ENCODE results near the gene NDUFA8.

The NDUFA8 gene

DNA sequence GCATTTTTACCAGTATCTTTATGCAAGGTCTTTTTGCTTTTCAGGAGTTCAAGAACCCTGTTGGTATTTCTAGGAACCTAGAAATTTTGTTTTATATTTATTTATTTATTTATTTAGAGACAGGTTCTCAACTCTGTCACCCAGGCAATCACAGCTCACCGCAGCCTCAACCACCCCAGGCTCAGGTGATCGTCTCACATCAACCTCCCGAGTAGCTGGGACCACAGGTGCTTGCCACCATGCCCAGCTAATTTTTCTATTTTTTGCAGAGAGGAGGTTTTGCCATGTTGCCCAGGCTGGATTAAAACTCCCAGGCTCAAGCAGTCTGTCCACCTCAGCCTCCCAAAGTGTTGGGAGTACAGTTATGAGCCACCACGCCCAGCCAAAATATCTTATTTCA is 36.3 kb upstream of the NDUFA8 start:
- Histone ChIP-seq H3K9ac (ENCODE audit: low read depth, low read length) (no peak overlapping the region), H3K36me3 (ENCODE audit: insufficient read depth, low read length) (no peaks in the 10 kb centered on the region), H3K4me1 (ENCODE audit: control insufficient read depth, insufficient read depth, low read length) (peaks cover under 1% of the 10 kb centered on the region), H3K27me3 (ENCODE audit: control insufficient read depth, insufficient read depth, low read length) (peaks cover 40% of the 10 kb centered on the region), H3K4me3 (ENCODE audit: low read length) (no peak overlapping the region), H3K4me2 (ENCODE audit: low read length) (no peak overlapping the region), H3K9me3 (replicated peaks; ENCODE audit: low read length) (no peaks in the 10 kb centered on the region)

DNA sequence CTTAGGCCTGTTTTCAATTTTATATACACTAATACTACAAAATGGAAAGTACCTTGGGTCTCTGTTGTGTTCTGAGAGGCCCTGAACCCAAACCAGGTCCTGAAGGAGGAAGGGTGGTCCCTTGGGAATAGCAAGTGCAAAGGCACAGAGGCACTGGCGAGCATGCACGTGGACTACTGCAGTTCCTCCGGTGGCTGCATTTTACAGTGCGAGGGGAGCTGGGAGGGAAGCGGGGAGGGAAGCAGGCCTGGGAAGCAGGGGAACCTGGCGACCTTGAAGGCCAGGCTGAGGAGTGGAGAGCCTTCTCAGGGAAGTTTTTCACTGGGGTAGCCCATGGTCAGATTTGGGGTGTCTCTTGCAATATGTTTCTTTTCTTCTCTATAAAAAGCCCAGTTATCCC is 34.1 kb upstream of the NDUFA8 start:
- Histone ChIP-seq H3K36me3 (ENCODE audit: insufficient read depth, low read length) (no peaks in the 10 kb centered on the region), H3K4me2 (ENCODE audit: low read length) (no peak overlapping the region), H3K27me3 (ENCODE audit: control insufficient read depth, insufficient read depth, low read length) (peaks cover 35% of the 10 kb centered on the region), H3K4me1 (ENCODE audit: control insufficient read depth, insufficient read depth, low read length) (no peaks in the 10 kb centered on the region), H3K4me3 (ENCODE audit: low read length) (no peak overlapping the region), H3K9me3 (replicated peaks; ENCODE audit: low read length) (no peaks in the 10 kb centered on the region), H3K9ac (ENCODE audit: low read depth, low read length) (no peak overlapping the region)

DNA sequence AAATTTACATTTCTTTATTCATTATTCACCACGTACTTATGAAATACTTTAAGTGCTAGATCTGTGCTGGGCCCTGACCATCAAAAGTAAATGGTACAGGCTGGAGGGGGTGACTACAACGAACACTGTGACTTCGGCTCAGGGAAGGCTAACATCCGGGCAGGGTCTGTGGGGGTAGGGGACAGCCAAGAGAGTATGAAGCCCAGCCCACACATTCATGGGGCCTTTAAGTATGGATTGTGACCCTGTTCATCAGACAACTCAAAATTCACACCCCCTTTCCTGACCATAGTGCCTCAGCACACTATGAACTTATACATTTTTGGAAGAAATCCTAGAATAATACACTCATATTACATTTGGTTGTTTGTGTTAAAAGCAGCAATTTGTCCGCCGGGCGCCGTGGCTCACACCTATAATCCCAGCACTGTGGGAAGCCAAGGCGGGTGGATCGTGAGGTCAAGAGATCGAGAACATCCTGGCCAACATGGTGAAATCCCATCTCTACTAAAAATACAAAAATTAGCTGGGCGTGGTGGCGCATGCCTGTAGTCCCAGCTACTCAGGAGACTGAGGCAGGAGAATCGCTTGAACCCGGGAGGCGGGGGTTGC is 33.4 kb upstream of the NDUFA8 start:
- Histone ChIP-seq H3K9ac (ENCODE audit: low read depth, low read length) (no peak overlapping the region), H3K4me3 (ENCODE audit: low read length) (no peak overlapping the region), H3K4me2 (ENCODE audit: low read length) (no peak overlapping the region), H3K27me3 (ENCODE audit: control insufficient read depth, insufficient read depth, low read length) (peaks cover 29% of the 10 kb centered on the region), H3K9me3 (replicated peaks; ENCODE audit: low read length) (no peaks in the 10 kb centered on the region), H3K4me1 (ENCODE audit: control insufficient read depth, insufficient read depth, low read length) (no peaks in the 10 kb centered on the region), H3K36me3 (ENCODE audit: insufficient read depth, low read length) (no peaks in the 10 kb centered on the region)

DNA sequence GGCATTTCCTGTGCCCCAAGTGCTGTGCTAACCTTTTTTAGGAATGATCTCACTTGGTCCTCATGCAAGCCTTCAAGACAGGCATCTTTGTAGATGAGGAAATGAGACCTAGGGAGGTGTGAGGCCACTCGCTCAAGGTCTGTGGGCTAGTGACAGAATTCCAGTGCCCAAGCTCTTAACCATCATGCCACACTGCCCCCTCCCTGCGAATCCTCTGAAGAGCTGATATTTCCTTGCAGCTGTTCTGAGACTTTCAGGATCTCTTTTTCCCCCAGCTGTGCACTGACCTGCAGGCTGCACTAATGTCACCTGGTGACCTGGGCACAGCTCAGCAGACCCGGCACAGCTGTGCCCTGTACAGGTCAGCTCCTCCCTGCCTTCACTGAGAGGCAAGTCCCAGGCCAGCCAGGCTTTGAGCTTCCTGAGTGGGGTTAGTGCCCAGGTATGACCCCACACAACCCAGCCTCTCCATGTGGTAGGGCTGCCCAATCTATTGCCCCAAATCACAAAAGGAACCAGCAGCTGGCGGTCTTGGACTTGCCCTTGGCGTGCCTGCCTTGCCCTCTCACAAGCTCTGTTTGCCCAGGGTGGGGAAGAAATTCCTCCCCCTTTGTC is 32.8 kb upstream of the NDUFA8 start:
- H3K27me3 ChIP-seq (ENCODE audit: control insufficient read depth, insufficient read depth, low read length), result peaks cover 26% of the 10 kb centered on the region
- H3K9ac ChIP-seq (ENCODE audit: low read depth, low read length), result no peak overlapping the region
- H3K36me3 ChIP-seq (ENCODE audit: insufficient read depth, low read length), result no peaks in the 10 kb centered on the region
- H3K4me2 ChIP-seq (ENCODE audit: low read length), result no peak overlapping the region
- H3K4me3 ChIP-seq (ENCODE audit: low read length), result no peak overlapping the region
- H3K4me1 ChIP-seq (ENCODE audit: control insufficient read depth, insufficient read depth, low read length), result no peaks in the 10 kb centered on the region
- H3K9me3 ChIP-seq (replicated peaks; ENCODE audit: low read length), result no peaks in the 10 kb centered on the region

DNA sequence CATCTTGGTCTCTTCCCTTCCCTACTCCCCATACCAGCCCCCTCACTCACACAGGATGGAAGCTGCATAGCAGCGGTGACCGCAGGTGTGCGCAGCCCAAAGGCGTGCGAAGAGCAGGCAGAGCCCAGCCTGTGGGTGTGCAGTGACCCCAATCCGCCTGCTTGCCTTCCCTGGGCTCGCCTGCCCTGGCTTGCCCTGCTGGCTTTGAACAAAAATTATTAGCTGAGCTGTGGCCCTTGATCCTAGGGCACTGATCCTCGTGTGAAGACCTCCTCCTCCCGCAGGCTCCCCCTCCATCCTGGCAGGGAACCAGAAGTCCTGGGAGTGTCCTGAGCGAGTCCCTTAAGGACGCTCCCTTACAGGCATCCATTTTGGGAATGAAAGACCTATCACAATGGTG is 32.0 kb upstream of the NDUFA8 start:
- Histone ChIP-seq H3K4me2 (ENCODE audit: low read length) (no peak overlapping the region), H3K4me1 (ENCODE audit: control insufficient read depth, insufficient read depth, low read length) (no peaks in the 10 kb centered on the region), H3K27me3 (ENCODE audit: control insufficient read depth, insufficient read depth, low read length) (peaks cover 19% of the 10 kb centered on the region), H3K4me3 (ENCODE audit: low read length) (no peak overlapping the region), H3K36me3 (ENCODE audit: insufficient read depth, low read length) (no peaks in the 10 kb centered on the region), H3K9me3 (replicated peaks; ENCODE audit: low read length) (no peaks in the 10 kb centered on the region), H3K9ac (ENCODE audit: low read depth, low read length) (no peak overlapping the region)

DNA sequence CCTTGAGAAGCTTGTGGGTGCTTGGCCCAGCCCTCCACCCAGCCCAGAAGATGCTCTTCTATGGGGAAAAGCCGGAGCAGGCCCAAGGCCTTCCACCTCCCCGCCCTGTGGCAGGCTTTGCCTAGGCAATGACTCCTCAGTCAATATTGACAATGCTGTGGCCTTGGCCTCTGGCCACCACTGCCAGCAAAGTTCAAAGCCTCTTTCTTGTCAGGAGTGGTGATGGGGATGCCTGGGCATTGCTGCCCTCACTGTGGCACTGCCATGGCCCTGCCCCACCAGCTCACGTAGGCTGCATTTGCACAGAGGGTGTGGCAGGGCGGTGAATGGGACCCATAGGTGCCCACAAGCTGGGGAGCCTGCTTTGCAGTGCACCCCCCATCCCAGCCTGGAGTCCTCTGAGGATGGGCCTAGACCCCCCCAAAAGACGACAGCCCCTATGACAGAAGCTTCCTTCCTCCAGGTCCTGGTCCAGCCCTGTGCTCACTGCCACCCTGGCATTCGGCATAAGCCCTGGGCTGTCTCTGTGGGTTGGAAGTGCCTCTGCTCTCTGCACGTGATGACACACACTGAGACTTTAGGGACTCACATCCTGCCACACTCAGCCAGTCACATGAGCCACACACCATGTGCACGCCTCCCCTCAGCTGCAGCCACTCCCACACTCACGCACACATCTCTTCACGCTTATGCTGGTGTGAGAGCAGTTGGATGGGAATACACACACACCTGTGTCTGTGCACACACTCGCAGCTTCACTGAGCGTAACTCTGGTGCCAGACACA is 31.2 kb upstream of the NDUFA8 start:
- no peak overlapping the region for H3K4me2 ChIP-seq (ENCODE audit: low read length)
- no peak overlapping the region for H3K4me3 ChIP-seq (ENCODE audit: low read length)
- peaks cover 25% of the 10 kb centered on the region for H3K27me3 ChIP-seq (ENCODE audit: control insufficient read depth, insufficient read depth, low read length)
- no peak overlapping the region for H3K9ac ChIP-seq (ENCODE audit: low read depth, low read length)
- H3K36me3 ChIP-seq (ENCODE audit: insufficient read depth, low read length), result no peaks in the 10 kb centered on the region
- no peaks in the 10 kb centered on the region for H3K9me3 ChIP-seq (replicated peaks; ENCODE audit: low read length)
- H3K4me1 ChIP-seq (ENCODE audit: control insufficient read depth, insufficient read depth, low read length), result no peaks in the 10 kb centered on the region

DNA sequence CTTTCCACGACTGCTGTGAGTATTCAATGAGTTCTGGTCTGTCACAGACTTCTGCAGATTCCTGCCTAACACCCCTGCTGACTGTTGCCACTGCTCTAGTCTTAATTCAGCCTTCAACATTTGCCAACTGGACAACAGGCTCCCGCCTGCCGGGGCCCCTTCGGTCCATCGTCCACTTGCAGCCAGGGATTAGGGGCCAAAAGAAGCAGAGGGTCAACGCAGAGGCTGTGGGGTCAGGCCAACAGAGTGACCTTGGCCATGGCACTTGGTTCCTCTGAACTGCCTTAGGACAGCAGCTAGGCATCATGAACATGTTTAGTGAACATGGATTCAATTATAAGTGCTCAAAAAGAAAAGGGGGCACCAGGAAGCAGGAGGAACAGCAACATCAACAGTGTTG is 28.8 kb upstream of the NDUFA8 start:
- no peaks in the 10 kb centered on the region for H3K9me3 ChIP-seq (replicated peaks; ENCODE audit: low read length)
- no peak overlapping the region for H3K4me2 ChIP-seq (ENCODE audit: low read length)
- peaks cover 40% of the 10 kb centered on the region for H3K27me3 ChIP-seq (ENCODE audit: control insufficient read depth, insufficient read depth, low read length)
- no peak overlapping the region for H3K4me3 ChIP-seq (ENCODE audit: low read length)
- H3K9ac ChIP-seq (ENCODE audit: low read depth, low read length), result no peak overlapping the region
- no peaks in the 10 kb centered on the region for H3K4me1 ChIP-seq (ENCODE audit: control insufficient read depth, insufficient read depth, low read length)
- H3K36me3 ChIP-seq (ENCODE audit: insufficient read depth, low read length), result no peaks in the 10 kb centered on the region

DNA sequence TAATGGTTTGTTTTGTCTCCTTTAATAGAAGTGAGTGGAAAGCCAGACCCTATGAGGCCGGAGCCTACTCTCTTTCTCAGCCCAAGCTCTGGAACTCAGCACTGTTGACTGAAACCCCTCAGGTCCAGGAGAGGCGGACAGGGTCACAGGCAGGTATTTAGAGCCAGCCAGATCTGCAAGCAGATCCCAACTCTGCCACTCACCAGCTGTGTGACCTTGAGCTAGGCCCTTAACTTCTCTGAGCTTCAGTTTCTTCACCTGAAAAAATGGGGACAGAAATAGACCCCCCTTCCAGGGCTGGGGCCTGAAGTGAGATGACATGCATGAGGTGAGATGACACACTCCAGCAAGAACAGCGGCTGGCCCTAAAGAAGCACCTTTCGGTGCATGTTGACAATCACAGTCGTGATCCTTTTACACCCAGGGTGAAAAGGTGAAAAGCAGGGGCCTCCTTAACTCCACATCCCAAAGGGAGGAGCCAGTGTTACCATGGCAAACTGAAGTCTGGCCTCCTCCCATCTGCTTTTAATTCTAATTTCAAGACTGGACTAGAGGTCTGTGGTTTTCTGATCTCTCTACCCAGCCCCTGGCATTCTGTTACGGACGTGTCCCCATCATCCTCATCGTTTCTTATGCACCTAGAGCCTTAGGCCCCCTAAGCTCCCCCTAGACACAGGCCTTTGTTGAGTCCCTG is 27.3 kb upstream of the NDUFA8 start:
- no peak overlapping the region for H3K9ac ChIP-seq (ENCODE audit: low read depth, low read length)
- H3K9me3 ChIP-seq (replicated peaks; ENCODE audit: low read length), result no peaks in the 10 kb centered on the region
- no peak overlapping the region for H3K4me3 ChIP-seq (ENCODE audit: low read length)

DNA sequence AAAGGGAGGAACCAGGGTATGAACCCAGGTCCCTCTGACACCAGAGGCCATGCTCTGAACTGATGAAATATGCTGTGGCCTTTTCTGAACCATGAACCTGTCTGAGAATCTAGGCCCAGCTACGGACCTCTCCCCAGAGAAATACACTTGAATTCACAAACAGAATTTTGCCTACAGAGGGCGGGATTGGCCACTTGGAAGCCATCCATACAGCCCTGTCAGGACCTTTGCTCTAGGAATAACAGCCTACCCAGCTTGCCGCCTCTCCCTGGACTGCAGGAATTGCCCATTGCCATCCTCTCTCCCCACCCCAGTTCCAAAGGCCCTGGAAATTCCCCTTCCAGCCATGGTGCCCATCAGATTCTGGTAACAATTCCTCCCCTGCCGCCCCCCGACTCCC is 26.7 kb upstream of the NDUFA8 start:
- Histone ChIP-seq H3K4me1 (ENCODE audit: control insufficient read depth, insufficient read depth, low read length) (no peaks in the 10 kb centered on the region), H3K36me3 (ENCODE audit: insufficient read depth, low read length) (no peaks in the 10 kb centered on the region), H3K9me3 (replicated peaks; ENCODE audit: low read length) (no peaks in the 10 kb centered on the region), H3K27me3 (ENCODE audit: control insufficient read depth, insufficient read depth, low read length) (peaks cover 39% of the 10 kb centered on the region), H3K9ac (ENCODE audit: low read depth, low read length) (no peak overlapping the region), H3K4me3 (ENCODE audit: low read length) (no peak overlapping the region), H3K4me2 (ENCODE audit: low read length) (no peak overlapping the region)

More for the DNA sequence above, 27.3 kb upstream of the NDUFA8 start:
- H3K4me1 ChIP-seq (ENCODE audit: control insufficient read depth, insufficient read depth, low read length), result no peaks in the 10 kb centered on the region
- H3K27me3 ChIP-seq (ENCODE audit: control insufficient read depth, insufficient read depth, low read length), result peaks cover 41% of the 10 kb centered on the region
- H3K4me2 ChIP-seq (ENCODE audit: low read length), result no peak overlapping the region
- H3K36me3 ChIP-seq (ENCODE audit: insufficient read depth, low read length), result no peaks in the 10 kb centered on the region

DNA sequence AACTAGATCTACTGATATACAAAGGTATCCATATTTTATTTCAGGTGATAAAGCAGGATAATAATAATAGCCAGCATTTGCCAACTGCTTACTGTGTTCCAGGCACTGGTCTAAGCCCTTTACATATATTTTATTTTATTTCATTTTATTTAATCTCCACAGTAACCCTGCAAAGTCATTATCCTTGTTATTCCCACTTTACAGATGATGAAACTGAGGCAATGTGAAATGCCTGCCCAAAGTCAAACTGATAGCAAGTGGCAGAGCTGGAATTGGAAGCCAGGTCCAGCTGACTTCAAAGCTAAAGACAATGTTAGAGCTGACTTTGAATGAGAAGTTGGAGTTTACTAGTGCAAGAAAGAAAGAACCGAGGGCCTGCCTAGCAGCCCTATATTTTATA is 25.0 kb upstream of the NDUFA8 start:
- H3K9me3 ChIP-seq (replicated peaks; ENCODE audit: low read length), result no peaks in the 10 kb centered on the region
- no peak overlapping the region for H3K4me2 ChIP-seq (ENCODE audit: low read length)
- peaks cover 9% of the 10 kb centered on the region for H3K4me1 ChIP-seq (ENCODE audit: control insufficient read depth, insufficient read depth, low read length)
- H3K27me3 ChIP-seq (ENCODE audit: control insufficient read depth, insufficient read depth, low read length), result peaks cover 39% of the 10 kb centered on the region
- no peak overlapping the region for H3K4me3 ChIP-seq (ENCODE audit: low read length)
- H3K9ac ChIP-seq (ENCODE audit: low read depth, low read length), result no peak overlapping the region
- H3K36me3 ChIP-seq (ENCODE audit: insufficient read depth, low read length), result no peaks in the 10 kb centered on the region

DNA sequence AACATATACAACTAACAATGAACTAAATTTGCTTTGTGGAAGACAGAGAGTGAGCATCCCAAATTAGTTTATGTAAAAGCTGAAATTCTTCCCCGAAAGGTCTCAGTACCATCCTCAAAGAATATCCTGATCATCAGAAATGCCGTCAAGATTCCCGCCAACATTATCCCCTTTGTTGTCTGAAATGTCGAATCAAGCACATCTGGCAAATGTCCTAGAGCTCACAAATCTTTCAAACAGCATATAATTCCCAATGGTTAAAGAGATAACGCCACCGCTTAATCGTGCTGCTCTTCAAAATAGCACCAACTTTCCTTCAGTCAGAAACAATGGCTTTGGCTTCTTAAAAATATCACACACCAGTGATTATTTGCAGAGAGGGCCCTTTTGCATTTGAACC is 23.9 kb upstream of the NDUFA8 start:
- H3K4me2 ChIP-seq (ENCODE audit: low read length), result no peak overlapping the region
- peaks cover 48% of the 10 kb centered on the region for H3K27me3 ChIP-seq (ENCODE audit: control insufficient read depth, insufficient read depth, low read length)

More for the DNA sequence above, 23.9 kb upstream of the NDUFA8 start:
- Histone ChIP-seq H3K9ac (ENCODE audit: low read depth, low read length) (no peak overlapping the region), H3K36me3 (ENCODE audit: insufficient read depth, low read length) (no peaks in the 10 kb centered on the region), H3K9me3 (replicated peaks; ENCODE audit: low read length) (no peaks in the 10 kb centered on the region), H3K4me3 (ENCODE audit: low read length) (no peak overlapping the region), H3K4me1 (ENCODE audit: control insufficient read depth, insufficient read depth, low read length) (peaks cover 10% of the 10 kb centered on the region)
